Keratinocyte (primary cell): ENCODE measurements around the gene LRRC47. TPM values are rescaled to one million over a fixed set of nuclear protein-coding genes. Genes with fewer than 3 reads are reported as not detected.

Experiments
- DNase-seq: peaks from one replicate; pipeline ENCODE4 v3.0.0-alpha.2; 2011; ENCODE audit warnings: low read depth, missing footprints, low spot score
- FAIRE-seq: peaks from 2 replicates; lab custom pipeline; 2011; peaks lifted over from hg19 to GRCh38; lab: Jason Lieb, UNC
- H2AFZ ChIP-seq: 2 replicates; pipeline ENCODE4 v1.6.0; 2012; ENCODE audit warnings: low read length, control low read depth, inconsistent platforms; ENCODE audit not compliant: control insufficient read depth
- H3K27ac ChIP-seq: 2 replicates; pipeline ENCODE4 v1.5.1; 2011; ENCODE audit warnings: low read length; ENCODE audit not compliant: control insufficient read depth, insufficient read depth
- H3K27me3 ChIP-seq: 3 replicates; pipeline ENCODE4 v1.6.0; 2011; ENCODE audit warnings: low read length; ENCODE audit not compliant: control insufficient read depth, insufficient read depth; ENCODE audit errors: extremely low read depth
- H3K36me3 ChIP-seq, 2 experiments: 2 replicates in 1 of 2; 3 replicates in 1 of 2; pipeline ENCODE4 v1.5.1; 2011; ENCODE audit warnings: low read length in 2 of 2, mild to moderate bottlenecking in 1 of 2; ENCODE audit not compliant: control insufficient read depth in 2 of 2, insufficient read depth in 2 of 2; ENCODE audit errors: extremely low read depth in 1 of 2
- H3K4me1 ChIP-seq: 3 replicates; pipeline ENCODE4 v1.5.1; 2011; ENCODE audit warnings: low read length; ENCODE audit not compliant: control insufficient read depth, insufficient read depth; ENCODE audit errors: extremely low read depth
- H3K4me2 ChIP-seq: 3 replicates; pipeline ENCODE4 v1.6.0; 2011; ENCODE audit warnings: low read depth, low read length; ENCODE audit not compliant: control insufficient read depth, insufficient read depth; ENCODE audit errors: extremely low read depth
- H3K4me3 ChIP-seq, 3 experiments: fragments of 200-600 bp in 1 of 3; sonication (generic) in 1 of 3; 2 replicates in 2 of 3; 3 replicates in 1 of 3; pipeline ENCODE4 v1.5.1; 2011 to 2016; ENCODE audit warnings: low read length in 3 of 3, mild to moderate bottlenecking in 3 of 3, control low read depth in 2 of 3, inconsistent platforms in 1 of 3, low read depth in 1 of 3, mixed read lengths in 1 of 3, mixed run types in 1 of 3, moderate library complexity in 1 of 3; ENCODE audit not compliant: control insufficient read depth in 2 of 3, insufficient read depth in 2 of 3; ENCODE audit errors: extremely low read depth in 1 of 3
- H3K79me2 ChIP-seq: 2 replicates; pipeline ENCODE4 v1.6.0; 2012; ENCODE audit warnings: low read length; ENCODE audit not compliant: control insufficient read depth, insufficient read depth
- H3K9ac ChIP-seq: 3 replicates; pipeline ENCODE4 v1.6.0; 2011; ENCODE audit warnings: low read length; ENCODE audit not compliant: control insufficient read depth, insufficient read depth; ENCODE audit errors: extremely low read depth
- H3K9me1 ChIP-seq: 3 replicates; pipeline ENCODE4 v1.6.0; 2011; ENCODE audit warnings: low read length; ENCODE audit not compliant: control insufficient read depth, insufficient read depth; ENCODE audit errors: extremely low read depth
- H3K9me3 ChIP-seq: 2 replicates; pipeline ENCODE4 v1.5.1; 2012; ENCODE audit warnings: low read depth, low read length; ENCODE audit not compliant: control insufficient read depth
- H4K20me1 ChIP-seq: 3 replicates; pipeline ENCODE4 v1.6.0; 2011; ENCODE audit warnings: low read length; ENCODE audit not compliant: control insufficient read depth, insufficient read depth; ENCODE audit errors: extremely low read depth
- CTCF ChIP-seq, 3 experiments: IDR thresholded peaks in 1 of 3; conservative IDR thresholded peaks in 1 of 3; optimal IDR thresholded peaks in 1 of 3; 2 replicates in 2 of 3; 3 replicates in 1 of 3; pipeline versions ENCODE3 to v1.5.1; 2011; ENCODE audit warnings: low read length in 3 of 3, mild to moderate bottlenecking in 3 of 3, moderate library complexity in 2 of 3, control low read depth in 1 of 3, inconsistent platforms in 1 of 3; ENCODE audit not compliant: insufficient read depth in 2 of 3; ENCODE audit errors: extremely low read depth in 1 of 3
- EZH2 ChIP-seq: IDR thresholded peaks from one replicate; pipeline ENCODE4 v1.6.1; 2012; ENCODE audit warnings: inconsistent platforms, mild to moderate bottlenecking, low read length, moderate library complexity
- dilution Hi-C: fragments of 300-500 bp; cut with MboI; formaldehyde crosslinking; loops from one replicate; pipeline ENCODE4 v1.7.0; 2020; ENCODE audit warnings: low sequenced_read_pairs; ENCODE audit not compliant: extremely low pct_ligation_motif_present
- polyA plus RNA-seq, 5 experiments: library from polyadenylated mRNA; depleted of rRNA in 3 of 5; stranded (reverse) in 3 of 5; stranded (forward) in 1 of 5; unstranded in 1 of 5; fragments of >200 nt; gene quantifications; 1 replicate in 1 of 5; 2 replicates in 3 of 5; 3 replicates in 1 of 5; pipeline versions ENCODE4 v1.2.1 to v1.2.3, GENCODE V29; 2011 to 2012; ENCODE audit warnings: missing spikeins in 2 of 5, low read depth in 1 of 5, low replicate concordance in 1 of 5

The LRRC47 gene
- polyA plus RNA-seq, 1 donor (not counting 4 experiments of a cell fraction or from before 2014, with no cell fraction given): 40.1 TPM

GRCh38 chr1:3734602-3735001 is 61.7 kb downstream of the LRRC47 start:
- H3K36me3 ChIP-seq: peaks cover 9 to 10% of the 10 kb centered on the region in 2 experiments
- no peak overlapping the region for H3K4me2 ChIP-seq
- DNase-seq (no peak), FAIRE-seq (no peak)
- H3K27me3 ChIP-seq: no peaks in the 10 kb centered on the region
- H4K20me1 ChIP-seq: no peaks in the 10 kb centered on the region
- no peaks in the 10 kb centered on the region for H3K79me2 ChIP-seq
- dilution Hi-C loops: no loop called here
- H3K9ac ChIP-seq: no peak overlapping the region
- no peak overlapping the region for H2AFZ ChIP-seq
- no peak for TF ChIP-seq CTCF (optimal IDR thresholded peaks at IDR 0.05 in 1 of 3, IDR thresholded peaks at IDR 0.05 in 1 of 3, conservative IDR thresholded peaks at IDR 0.05 in 1 of 3; ENCODE audit: extremely low read depth in 1 of 3, insufficient read depth in 2 of 3, low read length in 3 of 3)
- TF ChIP-seq EZH2: no peak
- H3K9me3 ChIP-seq: no peaks in the 10 kb centered on the region
- no peak overlapping the region for H3K27ac ChIP-seq
- no peak overlapping the region for H3K4me3 ChIP-seq
- H3K4me1 ChIP-seq: no peaks in the 10 kb centered on the region
- H3K9me1 ChIP-seq: no peaks in the 10 kb centered on the region

DNA sequence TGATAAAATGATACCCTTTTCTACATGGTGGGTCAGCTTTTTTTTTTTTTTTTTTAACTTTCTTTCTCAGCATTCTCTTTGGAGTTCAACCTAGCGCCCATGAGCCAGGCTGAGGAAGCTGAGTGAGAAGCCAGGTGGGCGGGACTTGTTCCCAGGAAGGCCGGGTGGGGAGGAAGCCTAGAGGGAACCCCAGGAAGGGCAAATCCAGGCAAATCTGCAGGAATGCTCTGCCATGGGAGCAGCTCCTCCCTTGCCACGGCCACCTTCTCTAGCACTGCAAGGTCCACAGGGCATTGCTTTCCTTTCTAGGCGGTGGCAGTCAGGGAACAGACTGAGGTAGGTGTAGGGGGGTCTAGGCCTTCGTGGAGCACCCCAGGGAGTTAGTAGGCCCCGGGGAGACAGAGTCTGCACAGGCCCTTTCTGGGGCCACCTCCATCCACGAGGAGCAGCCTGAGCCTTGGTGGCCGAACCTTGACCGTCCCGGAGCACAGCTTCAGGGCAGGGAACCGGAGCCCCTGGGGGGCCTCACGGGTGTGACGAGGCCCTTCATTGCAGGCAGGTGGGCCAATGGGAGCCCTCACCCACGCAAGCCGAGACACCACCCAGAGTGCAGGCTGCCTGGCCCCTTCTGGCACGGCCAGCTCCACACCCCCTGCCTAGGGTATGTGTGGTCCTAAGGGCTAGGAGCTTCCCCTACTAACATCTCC is 62.3 kb downstream of the LRRC47 start:
- no peaks in the 10 kb centered on the region for H3K9me1 ChIP-seq
- dilution Hi-C loops: no loop called here
- H3K9me3 ChIP-seq: no peaks in the 10 kb centered on the region
- no peak overlapping the region for H3K9ac ChIP-seq
- H3K36me3 ChIP-seq: peaks cover 9% of the 10 kb centered on the region in 2 experiments
- no peaks in the 10 kb centered on the region for H3K79me2 ChIP-seq
- H3K4me3 ChIP-seq: no peak overlapping the region
- H3K4me1 ChIP-seq: no peaks in the 10 kb centered on the region
- H3K27me3 ChIP-seq: no peaks in the 10 kb centered on the region
- no peaks in the 10 kb centered on the region for H4K20me1 ChIP-seq
- H3K27ac ChIP-seq: no peak overlapping the region
- H2AFZ ChIP-seq: no peak overlapping the region
- no peak for DNase-seq
- no peak overlapping the region for H3K4me2 ChIP-seq
- no peak for FAIRE-seq
- no peak for TF ChIP-seq CTCF (optimal IDR thresholded peaks at IDR 0.05 in 1 of 3, IDR thresholded peaks at IDR 0.05 in 1 of 3, conservative IDR thresholded peaks at IDR 0.05 in 1 of 3; ENCODE audit: extremely low read depth in 1 of 3, insufficient read depth in 2 of 3, low read length in 3 of 3)
- no peak for TF ChIP-seq EZH2
